GM21723 (cell line): ENCODE results near the gene TWF2.

Experiments
- ATAC-seq: cut with Tn5 transposase; IDR thresholded peaks from one replicate; pipeline ENCODE4 v1.9.1; 2021; ENCODE audit warnings: mild to moderate bottlenecking, moderate library complexity; ENCODE audit not compliant: unreplicated experiment

Gene TWF2

GRCh38 chr3:52204337-52205073 is 34.5 kb downstream of the TWF2 start:
- ATAC-seq = no peak

- no peak for ATAC-seq
Measured at GRCh38 chr3:52203701-52204100, 35.3 kb downstream of the TWF2 start.

- no peak for ATAC-seq
Measured at GRCh38 chr3:52202384-52203077, 36.4 kb downstream of the TWF2 start.

GRCh38 chr3:52200981-52201679 is 37.8 kb downstream of the TWF2 start:
- no peak for ATAC-seq

- no peak for ATAC-seq
Measured at GRCh38 chr3:52198643-52199608, 40.0 kb downstream of the TWF2 start.

- ATAC-seq = peak; percentile 72
Measured at GRCh38 chr3:52197842-52198625, 40.9 kb downstream of the TWF2 start, which contains the start of gene ALAS1. Gene ALAS1, plus strand, starts transcription at chr3:52198160. Its CDS starts 1,082 bp downstream, at chr3:52199242.

- no peak for ATAC-seq
Measured at GRCh38 chr3:52197499-52197841, 41.5 kb downstream of the TWF2 start.

- ATAC-seq = no peak
Measured at GRCh38 chr3:52196977-52197376, 42.0 kb downstream of the TWF2 start.

GRCh38 chr3:52195823-52196331 is 43.1 kb downstream of the TWF2 start:
- no peak for ATAC-seq

- no peak for ATAC-seq
Measured at GRCh38 chr3:52195291-52195597, 43.7 kb downstream of the TWF2 start.

- no peak for ATAC-seq
Measured at GRCh38 chr3:52194485-52195290, 44.3 kb downstream of the TWF2 start.

GRCh38 chr3:52193065-52193464 is 45.9 kb downstream of the TWF2 start:
- ATAC-seq = no peak

GRCh38 chr3:52191663-52192062 is 47.3 kb downstream of the TWF2 start:
- ATAC-seq = no peak

GRCh38 chr3:52190294-52191074 is 48.5 kb downstream of the TWF2 start:
- no peak for ATAC-seq

GRCh38 chr3:52188556-52188955 is 50.4 kb downstream of the TWF2 start:
- no peak for ATAC-seq

GRCh38 chr3:52186729-52187128 is 52.2 kb downstream of the TWF2 start:
- ATAC-seq = no peak

GRCh38 chr3:52185837-52186236 is 53.1 kb downstream of the TWF2 start:
- ATAC-seq = no peak

- ATAC-seq = no peak
Measured at GRCh38 chr3:52185311-52185710, 53.6 kb downstream of the TWF2 start.
